Thyroid gland (tissue), 4 donors: ENCODE results near the gene NPM1. TPM values are rescaled to one million over a fixed set of nuclear protein-coding genes. Genes with fewer than 3 reads are reported as not detected.

ENCODE experiments used
- DNase-seq, 2 donors: peaks; one replicate each; pipeline ENCODE4 v3.0.0-alpha.2; 2019
- H3K27ac ChIP-seq, 3 donors: fragments of 200-600 bp; sonication (generic); 1 replicate in 2 of 3; 2 replicates in 1 of 3; pipeline ENCODE4 v1.5.1; 2016 to 2019; ENCODE audit warnings: mild to moderate bottlenecking in 1 of 3, moderate library complexity in 1 of 3
- H3K27me3 ChIP-seq: fragments of 200-600 bp; sonication (generic); one replicate; pipeline ENCODE4 v1.5.1; 2019
- H3K36me3 ChIP-seq, 2 donors: fragments of 200-600 bp; sonication (generic); one replicate each; pipeline ENCODE4 v1.5.1; 2016 to 2019
- H3K4me1 ChIP-seq, 2 donors: fragments of 200-600 bp; sonication (generic); one replicate each; pipeline ENCODE4 v1.5.1; 2017 to 2019
- H3K4me3 ChIP-seq, 3 donors: fragments of 200-600 bp; sonication (generic); replicated peaks in 1 of 3; 1 replicate in 2 of 3; 2 replicates in 1 of 3; pipeline ENCODE4 v1.5.1; 2016; ENCODE audit warnings: mild to moderate bottlenecking in 1 of 3
- H3K9me3 ChIP-seq: fragments of 200-600 bp; sonication (generic); one replicate; pipeline ENCODE4 v1.5.1; 2017
- POLR2A ChIP-seq, 2 donors: fragments of 450-650 bp; IDR thresholded peaks; one replicate each; pipeline ENCODE4 v1.6.1; 2017; ENCODE audit warnings: antibody characterized with exemption in 2 of 2, mild to moderate bottlenecking in 2 of 2, moderate library complexity in 1 of 2
- WGBS, 2 donors: methylation state at CpG; one replicate each; pipeline ENCODE4 v1.1.5; 2017; 5-methylcytosine and 5-hydroxymethylcytosine counted together
- intact Hi-C: fragments of 100-400 bp; cut with DNase I; formaldehyde crosslinking; loops from one replicate; pipeline ENCODE4 v1.15.1; 2023
- total RNA-seq, 4 donors: library from RNA; depleted of rRNA; stranded (reverse); fragments of >200 nt; gene quantifications; one replicate each; pipeline ENCODE4 v1.2.3, GENCODE V29; 2016
- TF ChIP-seq, protein P1 (sequence below), 6 experiments: fragments of 200-600 bp in 3 of 6; fragments of 450-650 bp in 3 of 6; sonication (generic) in 3 of 6; IDR thresholded peaks; one replicate each; pipeline ENCODE4 v1.5.1; 2016 to 2019; ENCODE audit warnings: antibody characterized with exemption in 6 of 6, mild to moderate bottlenecking in 2 of 6, inconsistent platforms in 1 of 6, moderate library complexity in 1 of 6

Gene NPM1
- total RNA-seq, 4 donors from 2014 or later = 455 to 777 (median 561) TPM

DNA sequence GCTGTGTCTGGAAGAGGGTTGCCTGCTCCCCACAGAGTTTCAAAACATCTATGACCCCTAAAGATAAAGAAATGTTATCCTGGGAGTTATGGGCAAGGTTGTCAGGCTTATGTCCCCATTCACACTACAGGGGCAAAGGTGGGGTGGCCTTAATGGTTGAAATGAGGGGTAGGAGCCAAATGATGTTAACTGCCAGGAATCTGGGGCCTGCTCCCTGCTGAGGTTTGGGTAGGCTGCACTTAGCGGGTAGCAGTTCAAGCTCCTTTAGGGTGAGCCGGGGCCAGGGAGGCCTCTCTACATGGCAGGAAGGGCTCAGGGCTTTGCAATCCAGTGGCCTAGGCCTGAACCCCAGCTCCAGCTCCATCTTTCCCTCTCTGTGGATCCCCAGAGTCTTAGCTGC is 34.8 kb downstream of the NPM1 start:
- H3K27me3 ChIP-seq = no peaks in the 10 kb centered on the region
- intact Hi-C loops = loop anchor here (10.0 kb wide), 2 partner anchors 202 to 622 kb away; no protein-coding TSS in a partner anchor
- H3K36me3 ChIP-seq = no peaks in the 10 kb centered on the region
- DNase-seq = no peak
- no peaks in the 10 kb centered on the region for H3K9me3 ChIP-seq
- peak overlapping the region in 1 of 3 donors; percentile 51 for H3K27ac ChIP-seq
- WGBS, 2 donors = 100% methylated on average over 2 of the region's 2 CpGs
- H3K4me1 ChIP-seq = peaks cover 24 to 46% of the 10 kb centered on the region in 2 donors
- TF ChIP-seq, protein P1, sequence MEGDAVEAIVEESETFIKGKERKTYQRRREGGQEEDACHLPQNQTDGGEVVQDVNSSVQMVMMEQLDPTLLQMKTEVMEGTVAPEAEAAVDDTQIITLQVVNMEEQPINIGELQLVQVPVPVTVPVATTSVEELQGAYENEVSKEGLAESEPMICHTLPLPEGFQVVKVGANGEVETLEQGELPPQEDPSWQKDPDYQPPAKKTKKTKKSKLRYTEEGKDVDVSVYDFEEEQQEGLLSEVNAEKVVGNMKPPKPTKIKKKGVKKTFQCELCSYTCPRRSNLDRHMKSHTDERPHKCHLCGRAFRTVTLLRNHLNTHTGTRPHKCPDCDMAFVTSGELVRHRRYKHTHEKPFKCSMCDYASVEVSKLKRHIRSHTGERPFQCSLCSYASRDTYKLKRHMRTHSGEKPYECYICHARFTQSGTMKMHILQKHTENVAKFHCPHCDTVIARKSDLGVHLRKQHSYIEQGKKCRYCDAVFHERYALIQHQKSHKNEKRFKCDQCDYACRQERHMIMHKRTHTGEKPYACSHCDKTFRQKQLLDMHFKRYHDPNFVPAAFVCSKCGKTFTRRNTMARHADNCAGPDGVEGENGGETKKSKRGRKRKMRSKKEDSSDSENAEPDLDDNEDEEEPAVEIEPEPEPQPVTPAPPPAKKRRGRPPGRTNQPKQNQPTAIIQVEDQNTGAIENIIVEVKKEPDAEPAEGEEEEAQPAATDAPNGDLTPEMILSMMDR (IDR thresholded peaks at IDR 0.05) = no peak
- no peak for TF ChIP-seq POLR2A (IDR thresholded peaks at IDR 0.05)
- H3K4me3 ChIP-seq = no peak overlapping the region

GRCh38 chr5:171422902-171423663 is 35.4 kb downstream of the NPM1 start:
- TF ChIP-seq POLR2A (IDR thresholded peaks at IDR 0.05) = no peak
- TF ChIP-seq, protein P1 (IDR thresholded peaks at IDR 0.05) = peak in 1 of 6 experiments; percentile 24
- H3K4me1 ChIP-seq = peaks cover 24 to 40% of the 10 kb centered on the region in 2 donors
- no peaks in the 10 kb centered on the region for H3K27me3 ChIP-seq
- WGBS, 2 donors = 57 to 71% methylated on average over 26 of the region's 26 CpGs
- H3K36me3 ChIP-seq = no peaks in the 10 kb centered on the region
- no peaks in the 10 kb centered on the region for H3K9me3 ChIP-seq
- intact Hi-C loops = loop anchor here (10.0 kb wide), 2 partner anchors 202 to 622 kb away; no protein-coding TSS in a partner anchor
- H3K27ac ChIP-seq = peak overlapping the region in 2 of 3 donors; percentile 6 to 51
- DNase-seq = peak; percentile 74 to 86
- H3K4me3 ChIP-seq = no peak overlapping the region

DNA sequence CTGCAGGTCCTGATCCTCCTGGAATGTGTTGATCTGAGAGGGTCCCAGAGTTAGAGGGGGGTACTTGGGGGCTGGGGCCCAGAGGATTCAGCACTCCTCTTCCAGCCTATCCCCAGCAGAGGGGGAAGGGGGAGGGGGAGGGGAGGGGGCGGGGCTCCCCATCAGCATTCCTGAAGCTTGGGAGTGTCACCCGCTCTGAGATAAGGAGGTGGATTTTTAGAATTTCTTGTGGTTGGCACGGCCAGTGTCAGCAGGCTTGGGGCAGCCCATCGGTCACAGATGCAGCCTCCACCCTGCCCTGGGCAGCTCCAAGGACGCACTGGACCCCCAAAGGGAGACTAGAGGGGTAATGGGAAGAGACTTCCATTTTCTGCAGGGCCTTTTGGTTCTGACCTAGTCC is 37.1 kb downstream of the NPM1 start:
- WGBS, 2 donors = 89 to 95% methylated on average over 3 to 4 of the region's 5 CpGs
- no peak overlapping the region for H3K4me3 ChIP-seq
- H3K9me3 ChIP-seq = no peaks in the 10 kb centered on the region
- no peak for DNase-seq
- no peak for TF ChIP-seq POLR2A (IDR thresholded peaks at IDR 0.05)
- TF ChIP-seq, protein P1 (IDR thresholded peaks at IDR 0.05) = no peak
- H3K27ac ChIP-seq = no peak overlapping the region
- intact Hi-C loops = loop anchor here (10.0 kb wide), 2 partner anchors 200 to 620 kb away; no protein-coding TSS in a partner anchor
- peaks cover 20 to 23% of the 10 kb centered on the region in 2 donors for H3K4me1 ChIP-seq
- H3K36me3 ChIP-seq = no peaks in the 10 kb centered on the region
- no peaks in the 10 kb centered on the region for H3K27me3 ChIP-seq

GRCh38 chr5:171425596-171426244 is 38.1 kb downstream of the NPM1 start:
- H3K4me3 ChIP-seq = no peak overlapping the region
- intact Hi-C loops = loop anchor here (10.0 kb wide), 2 partner anchors 199 to 619 kb away; no protein-coding TSS in a partner anchor
- 94% methylated on average over 14 of the region's 14 CpGs for WGBS, 2 donors
- no peaks in the 10 kb centered on the region for H3K9me3 ChIP-seq
- DNase-seq = no peak
- no peak for TF ChIP-seq POLR2A (IDR thresholded peaks at IDR 0.05)
- TF ChIP-seq, protein P1 (IDR thresholded peaks at IDR 0.05) = no peak
- H3K4me1 ChIP-seq = peaks cover 15 to 17% of the 10 kb centered on the region in 2 donors
- H3K27ac ChIP-seq = no peak overlapping the region
- H3K36me3 ChIP-seq = no peaks in the 10 kb centered on the region
- no peaks in the 10 kb centered on the region for H3K27me3 ChIP-seq
